CD4-positive, alpha-beta T cell treated with Interleukin-6 at 100 ng/mL for 8 hours (primary cell): ENCODE measurements around the gene MBTPS1.
"Not testable (repeated sequence)": the region's sequence is repeated elsewhere in the genome, so short reads cannot be mapped to it uniquely, and the experiment has no call there.

Experiments
- DNase-seq: peaks from one replicate; pipeline ENCODE4 v3.0.0-alpha.2; 2020; ENCODE audit warnings: mixed read lengths, low spot score

MBTPS1 gene

GRCh38 chr16:84137287-84137686 is 20.5 kb upstream of the MBTPS1 start:
- no peak for DNase-seq

GRCh38 chr16:84136331-84137125 is 19.8 kb upstream of the MBTPS1 start:
- no peak for DNase-seq

- DNase-seq, result no peak
Observed at GRCh38 chr16:84132527-84133285, 16.0 kb upstream of the MBTPS1 start.

- no peak for DNase-seq
Observed at GRCh38 chr16:84131117-84131516, 14.4 kb upstream of the MBTPS1 start.

GRCh38 chr16:84124257-84125073 is 7.7 kb upstream of the MBTPS1 start:
- DNase-seq, result no peak

GRCh38 chr16:84121007-84121406 is 4.3 kb upstream of the MBTPS1 start:
- no peak for DNase-seq

- no peak for DNase-seq
Observed at GRCh38 chr16:84120023-84120422, 3.3 kb upstream of the MBTPS1 start.

- no peak for DNase-seq
Observed at GRCh38 chr16:84119368-84119767, 2.6 kb upstream of the MBTPS1 start.

- DNase-seq, result not testable (repeated sequence)
Observed at GRCh38 chr16:84118315-84118714, 1.6 kb upstream of the MBTPS1 start.

GRCh38 chr16:84117494-84117843 is 727 bp upstream of the MBTPS1 start:
- no peak for DNase-seq

- peak; percentile 51 for DNase-seq
Observed at GRCh38 chr16:84115919-84116719, 623 bp downstream of the MBTPS1 start.

GRCh38 chr16:84111949-84112348 is 4.8 kb downstream of the MBTPS1 start:
- not testable (repeated sequence) for DNase-seq

GRCh38 chr16:84111525-84111924 is 5.2 kb downstream of the MBTPS1 start:
- no peak for DNase-seq

- DNase-seq, result no peak
Observed at GRCh38 chr16:84110527-84110926, 6.2 kb downstream of the MBTPS1 start.

GRCh38 chr16:84109598-84110335 is 7.0 kb downstream of the MBTPS1 start:
- no peak for DNase-seq

GRCh38 chr16:84107921-84108320 is 8.8 kb downstream of the MBTPS1 start:
- DNase-seq, result no peak

GRCh38 chr16:84105948-84106740 is 10.6 kb downstream of the MBTPS1 start:
- no peak for DNase-seq

GRCh38 chr16:84105301-84105815 is 11.4 kb downstream of the MBTPS1 start:
- DNase-seq, result no peak

- DNase-seq, result no peak
Observed at GRCh38 chr16:84104231-84104630, 12.5 kb downstream of the MBTPS1 start.

- DNase-seq, result no peak
Observed at GRCh38 chr16:84103678-84104077, 13.1 kb downstream of the MBTPS1 start.
